HEK293 (cell line): Measurements from ENCODE around the gene NR2F1-AS1.

Experiments used
- CTCF ChIA-PET: fragments of 350-600 bp; formaldehyde crosslinking; extraction: SDS; loops from one replicate; lab custom pipeline; 2021; ENCODE audit warnings: antibody characterized with exemption; lab: Yijun Ruan, JAX
- POLR2A ChIA-PET: fragments of 300-600 bp; formaldehyde crosslinking; extraction: SDS; loops from one replicate; lab custom pipeline; 2020; ENCODE audit warnings: antibody characterized with exemption, inconsistent platforms; lab: Yijun Ruan, JAX
- H3K27ac ChIP-seq: fragments of 200-500 bp; sonication (Bioruptor generic); 2 replicates; pipeline ENCODE4 v1.5.1; 2014; ENCODE audit warnings: low read depth, low read length, control low read depth, inconsistent platforms; ENCODE audit errors: extremely low read depth
- H3K36me3 ChIP-seq, 2 experiments: fragments of 200-500 bp in 1 of 2; sonication (Bioruptor generic) in 1 of 2; 1 replicate in 1 of 2; 2 replicates in 1 of 2; pipeline ENCODE4 v1.5.1; 2014 to 2017; ENCODE audit warnings: inconsistent platforms in 2 of 2, low read length in 2 of 2; ENCODE audit not compliant: control insufficient read depth in 2 of 2, insufficient read depth in 1 of 2
- H3K4me1 ChIP-seq: fragments of 200-500 bp; sonication (Bioruptor generic); 2 replicates; pipeline ENCODE4 v1.5.1; 2014; ENCODE audit warnings: mild to moderate bottlenecking, low read length, inconsistent platforms; ENCODE audit not compliant: control insufficient read depth, insufficient read depth
- H3K4me3 ChIP-seq: 2 replicates; pipeline ENCODE4 v1.5.1; 2011; ENCODE audit warnings: low read depth, mild to moderate bottlenecking, control low read depth, low read length, moderate library complexity
- H3K9me3 ChIP-seq: fragments of 200-500 bp; sonication (Bioruptor generic); 2 replicates; pipeline ENCODE4 v1.5.1; 2014; ENCODE audit warnings: low read depth, low read length, inconsistent platforms; ENCODE audit not compliant: control insufficient read depth, insufficient read depth
- BCL11A ChIP-seq: fragments of 450-650 bp; formaldehyde crosslinking; IDR thresholded peaks from 2 replicates; pipeline ENCODE4 v1.5.1; 2016; ENCODE audit warnings: low read depth, missing biosample characterization, missing genetic modification characterization
- EGR2 ChIP-seq: fragments of 450-650 bp; formaldehyde crosslinking; IDR thresholded peaks from 2 replicates; pipeline ENCODE4 v1.5.1; 2016; ENCODE audit warnings: low read depth, missing biosample characterization, missing genetic modification characterization
- KLF17 ChIP-seq: fragments of 450-650 bp; formaldehyde crosslinking; IDR thresholded peaks from 2 replicates; pipeline ENCODE4 v1.5.1; 2016; ENCODE audit warnings: missing biosample characterization, missing genetic modification characterization
- KLF9 ChIP-seq: fragments of 450-650 bp; formaldehyde crosslinking; IDR thresholded peaks from 2 replicates; pipeline ENCODE4 v1.5.1; 2016; ENCODE audit warnings: missing biosample characterization, missing genetic modification characterization, low read depth
- PATZ1 ChIP-seq: fragments of 450-650 bp; formaldehyde crosslinking; IDR thresholded peaks from 2 replicates; pipeline ENCODE4 v1.5.1; 2016; ENCODE audit warnings: missing biosample characterization, missing genetic modification characterization
- REST ChIP-seq: fragments of 450-650 bp; formaldehyde crosslinking; IDR thresholded peaks from 2 replicates; pipeline ENCODE4 v1.5.1; 2016; ENCODE audit warnings: missing biosample characterization, missing genetic modification characterization
- SP7 ChIP-seq: fragments of 450-650 bp; formaldehyde crosslinking; IDR thresholded peaks from 2 replicates; pipeline ENCODE4 v1.5.1; 2016; ENCODE audit warnings: missing biosample characterization, missing genetic modification characterization
- ZBTB20 ChIP-seq: fragments of 450-650 bp; formaldehyde crosslinking; IDR thresholded peaks from 2 replicates; pipeline ENCODE4 v1.5.1; 2016; ENCODE audit warnings: missing biosample characterization, missing genetic modification characterization
- ZBTB26 ChIP-seq: fragments of 450-650 bp; formaldehyde crosslinking; optimal IDR thresholded peaks from 2 replicates; pipeline ENCODE3; 2016; ENCODE audit warnings: missing biosample characterization, mild to moderate bottlenecking, missing genetic modification characterization
- ZBTB49 ChIP-seq: fragments of 450-650 bp; formaldehyde crosslinking; IDR thresholded peaks from 2 replicates; pipeline ENCODE4 v1.5.1; 2016; ENCODE audit warnings: missing biosample characterization, missing genetic modification characterization, low read depth
- ZBTB8A ChIP-seq: fragments of 450-650 bp; formaldehyde crosslinking; IDR thresholded peaks from 2 replicates; pipeline ENCODE4 v1.5.1; 2016; ENCODE audit warnings: missing biosample characterization, missing genetic modification characterization
- ZFHX2 ChIP-seq: fragments of 450-650 bp; formaldehyde crosslinking; conservative IDR thresholded peaks from 2 replicates; pipeline ENCODE4 v1.5.1; 2016; ENCODE audit warnings: missing biosample characterization, missing genetic modification characterization
- ZFP41 ChIP-seq: fragments of 450-650 bp; formaldehyde crosslinking; IDR thresholded peaks from 2 replicates; pipeline ENCODE4 v1.5.1; 2016; ENCODE audit warnings: missing biosample characterization, missing genetic modification characterization, borderline replicate concordance
- ZNF16 ChIP-seq: fragments of 450-650 bp; formaldehyde crosslinking; IDR thresholded peaks from 2 replicates; pipeline ENCODE4 v1.5.1; 2016; ENCODE audit warnings: low read depth, missing biosample characterization, missing genetic modification characterization
- ZNF23 ChIP-seq: fragments of 450-650 bp; formaldehyde crosslinking; IDR thresholded peaks from 2 replicates; pipeline ENCODE4 v1.5.1; 2016; ENCODE audit warnings: missing biosample characterization, missing genetic modification characterization, borderline replicate concordance
- ZNF394 ChIP-seq: fragments of 450-650 bp; formaldehyde crosslinking; IDR thresholded peaks from 2 replicates; pipeline ENCODE4 v1.5.1; 2016; ENCODE audit warnings: missing biosample characterization, missing genetic modification characterization, mild to moderate bottlenecking, moderate library complexity, borderline replicate concordance
- ZNF501 ChIP-seq: fragments of 450-650 bp; formaldehyde crosslinking; IDR thresholded peaks from 2 replicates; pipeline ENCODE4 v1.5.1; 2016; ENCODE audit warnings: missing biosample characterization, missing genetic modification characterization
- ZXDB ChIP-seq: fragments of 450-650 bp; formaldehyde crosslinking; IDR thresholded peaks from 2 replicates; pipeline ENCODE4 v1.5.1; 2016; ENCODE audit warnings: missing biosample characterization, missing genetic modification characterization

The NR2F1-AS1 gene

GRCh38 chr5:93596676-93597490 is 15.9 kb upstream of the NR2F1-AS1 start (continued):
- peak; percentile 40; the same call in 1 of the 2 replicates for TF ChIP-seq PATZ1 (tag by site-specific recombination)
- TF ChIP-seq ZBTB26 (tag by site-specific recombination): peak; percentile 9
- peak; percentile 76 for TF ChIP-seq KLF9 (tag by site-specific recombination)
- TF ChIP-seq ZBTB49: no peak
- TF ChIP-seq ZNF394 (tag by site-specific recombination): peak; percentile 97
- peak; percentile 30 for TF ChIP-seq SP7 (tag by site-specific recombination)
- TF ChIP-seq EGR2 (tag by site-specific recombination): 0 out of 2 replicates have a peak, but pooled peaks have one; percentile 31
- peak; percentile 92 for TF ChIP-seq ZBTB8A (tag by site-specific recombination)
- TF ChIP-seq KLF17 (tag by site-specific recombination): 0 out of 2 replicates have a peak, but pooled peaks have one; percentile 18
- TF ChIP-seq ZFHX2 (tag by site-specific recombination): peak; percentile 29
- peak; percentile 46; the same call in 1 of the 2 replicates for TF ChIP-seq ZNF501 (tag by site-specific recombination)

GRCh38 chr5:93596310-93596675 is 15.3 kb upstream of the NR2F1-AS1 start:
- Histone ChIP-seq H3K4me1 (peaks cover 41% of the 10 kb centered on the region), H3K9me3 (no peaks in the 10 kb centered on the region), H3K27ac (peak overlapping the region; percentile 43; the same call in 1 of the 2 replicates)
- TF ChIP-seq ZXDB (no peak), ZNF23 (tag by site-specific recombination) (no peak), PATZ1 (tag by site-specific recombination) (no peak), ZFP41 (no peak), REST (tag by site-specific recombination) (no peak), ZBTB20 (tag by site-specific recombination) (no peak), ZNF16 (no peak), BCL11A (tag by site-specific recombination) (no peak)
- TF ChIP-seq, all 188 proteins: peak for 0
- CTCF ChIA-PET: interaction anchor here (0.7 to 0.9 kb wide), 2 partner anchors 11 to 452 kb away, joined by 3 to 4 read pairs; no protein-coding TSS in a partner anchor
- Histone ChIP-seq H3K36me3 (peaks cover 13 to 34% of the 10 kb centered on the region in 2 experiments), H3K4me3 (no peak overlapping the region)
- POLR2A ChIA-PET: no interaction called here
